Lower leg skin (tissue), 4 donors: Measurements from ENCODE around the gene MAN1A1. TPM values are rescaled to one million over a fixed set of nuclear protein-coding genes. Genes with fewer than 3 reads are reported as not detected.

Experiments
- DNase-seq, 2 donors: peaks; one replicate each; pipeline ENCODE4 v3.0.0-alpha.2; 2019; ENCODE audit warnings: low spot score in 2 of 2
- H3K4me3 ChIP-seq: fragments of 200-600 bp; sonication (generic); 2 replicates; pipeline ENCODE4 v1.5.1; 2017; ENCODE audit warnings: mild to moderate bottlenecking, low read depth; ENCODE audit not compliant: poor library complexity, severe bottlenecking
- POLR2A ChIP-seq, 2 donors: fragments of 450-650 bp; IDR thresholded peaks; one replicate each; pipeline ENCODE4 v1.6.1; 2016 to 2017; ENCODE audit warnings: antibody characterized with exemption in 2 of 2, mild to moderate bottlenecking in 1 of 2, moderate library complexity in 1 of 2
- WGBS, 2 donors: methylation state at CpG; one replicate each; pipeline ENCODE4 v1.1.5; 2018; 5-methylcytosine and 5-hydroxymethylcytosine counted together
- intact Hi-C: fragments of 100-400 bp; cut with DNase I; formaldehyde crosslinking; loops from one replicate; pipeline ENCODE4 v1.15.0; 2023; ENCODE audit warnings: low total_unique reads
- total RNA-seq, 4 donors: library from RNA; depleted of rRNA; stranded (reverse); fragments of >200 nt; gene quantifications; one replicate each; pipeline ENCODE4 v1.1.0, GENCODE V29; 2016
- TF ChIP-seq, protein P1 (sequence below), 3 donors: fragments of 450-650 bp; IDR thresholded peaks; one replicate each; pipeline ENCODE4 v1.5.1; 2016; ENCODE audit warnings: antibody characterized with exemption in 3 of 3, mild to moderate bottlenecking in 3 of 3, moderate library complexity in 2 of 3

The MAN1A1 gene
- total RNA-seq, 4 donors from 2014 or later, result 33.5 to 85.7 (median 37.1) TPM

DNA sequence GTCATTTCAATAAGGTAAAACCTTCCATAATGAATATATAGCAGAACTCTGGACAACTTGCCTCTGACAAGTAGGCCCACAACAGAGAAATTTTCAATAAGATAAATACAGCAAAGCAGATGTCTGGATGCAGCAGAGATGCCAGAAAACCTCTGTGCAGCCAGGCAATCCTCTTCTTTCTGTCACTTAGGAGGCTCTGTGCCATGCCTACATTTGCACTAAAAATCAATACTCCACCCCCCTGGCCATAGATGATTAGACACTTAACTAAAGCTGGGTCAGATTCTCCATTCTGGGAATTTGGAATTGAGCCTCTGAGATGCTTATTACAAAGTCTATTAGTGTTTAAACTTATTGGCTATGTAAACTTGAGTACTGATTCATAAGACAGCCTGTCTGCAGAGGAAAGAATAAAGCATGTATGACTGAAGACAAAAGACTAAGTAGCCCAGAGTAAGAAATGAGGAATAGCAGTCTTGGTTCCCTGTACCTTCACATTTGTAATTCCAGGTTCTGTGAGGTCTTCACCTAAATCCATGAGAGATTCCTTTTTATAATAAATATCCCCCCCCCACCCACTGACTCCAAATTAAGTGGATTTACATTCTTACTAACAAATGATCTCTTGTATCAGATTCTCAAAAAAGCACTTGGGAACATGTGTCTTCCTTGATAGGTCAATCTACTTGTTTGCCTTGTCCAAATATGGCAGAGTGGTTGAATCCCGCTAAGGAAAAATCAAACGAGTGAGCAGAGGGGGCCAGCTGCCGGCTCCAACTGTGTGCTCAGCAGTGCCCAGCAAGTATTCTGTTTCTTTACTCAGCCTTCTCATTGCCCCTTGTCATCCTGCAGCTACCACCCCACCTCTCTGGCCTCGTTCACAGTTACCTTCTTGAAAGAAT lies 20.4 kb downstream of the MAN1A1 start:
- 92 to 97% methylated on average over 4 of the region's 4 CpGs for WGBS, 2 donors
- TF ChIP-seq, protein P1, sequence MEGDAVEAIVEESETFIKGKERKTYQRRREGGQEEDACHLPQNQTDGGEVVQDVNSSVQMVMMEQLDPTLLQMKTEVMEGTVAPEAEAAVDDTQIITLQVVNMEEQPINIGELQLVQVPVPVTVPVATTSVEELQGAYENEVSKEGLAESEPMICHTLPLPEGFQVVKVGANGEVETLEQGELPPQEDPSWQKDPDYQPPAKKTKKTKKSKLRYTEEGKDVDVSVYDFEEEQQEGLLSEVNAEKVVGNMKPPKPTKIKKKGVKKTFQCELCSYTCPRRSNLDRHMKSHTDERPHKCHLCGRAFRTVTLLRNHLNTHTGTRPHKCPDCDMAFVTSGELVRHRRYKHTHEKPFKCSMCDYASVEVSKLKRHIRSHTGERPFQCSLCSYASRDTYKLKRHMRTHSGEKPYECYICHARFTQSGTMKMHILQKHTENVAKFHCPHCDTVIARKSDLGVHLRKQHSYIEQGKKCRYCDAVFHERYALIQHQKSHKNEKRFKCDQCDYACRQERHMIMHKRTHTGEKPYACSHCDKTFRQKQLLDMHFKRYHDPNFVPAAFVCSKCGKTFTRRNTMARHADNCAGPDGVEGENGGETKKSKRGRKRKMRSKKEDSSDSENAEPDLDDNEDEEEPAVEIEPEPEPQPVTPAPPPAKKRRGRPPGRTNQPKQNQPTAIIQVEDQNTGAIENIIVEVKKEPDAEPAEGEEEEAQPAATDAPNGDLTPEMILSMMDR (IDR thresholded peaks at IDR 0.05), result no peak
- no peak for TF ChIP-seq POLR2A (IDR thresholded peaks at IDR 0.05)
- intact Hi-C loops, result no loop called here
- H3K4me3 ChIP-seq, result no peak overlapping the region
- DNase-seq, result no peak

DNA sequence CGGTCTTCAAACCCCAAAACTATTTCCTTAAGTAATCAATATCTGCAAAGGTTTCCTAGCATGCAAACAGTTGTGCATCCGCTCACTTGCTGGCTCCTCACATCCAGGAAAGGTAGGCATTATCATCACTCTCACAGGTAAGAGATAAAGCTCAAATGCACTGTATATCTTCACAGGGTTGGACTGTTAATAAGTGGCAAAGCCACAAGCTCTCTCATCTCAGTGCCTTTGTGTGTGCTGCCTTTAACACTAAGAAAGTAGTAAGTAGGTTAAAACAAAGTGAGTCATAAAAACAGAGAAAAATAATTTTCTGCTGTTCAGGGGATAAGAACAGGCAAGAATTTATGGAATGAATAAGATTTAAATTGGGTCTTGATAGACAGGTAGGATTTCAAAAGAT lies 21.3 kb downstream of the MAN1A1 start:
- no peak for DNase-seq
- 50 to 93% methylated on average over 2 of the region's 2 CpGs for WGBS, 2 donors
- TF ChIP-seq, protein P1 (IDR thresholded peaks at IDR 0.05), result no peak
- no peak for TF ChIP-seq POLR2A (IDR thresholded peaks at IDR 0.05)
- intact Hi-C loops, result no loop called here
- no peak overlapping the region for H3K4me3 ChIP-seq

DNA sequence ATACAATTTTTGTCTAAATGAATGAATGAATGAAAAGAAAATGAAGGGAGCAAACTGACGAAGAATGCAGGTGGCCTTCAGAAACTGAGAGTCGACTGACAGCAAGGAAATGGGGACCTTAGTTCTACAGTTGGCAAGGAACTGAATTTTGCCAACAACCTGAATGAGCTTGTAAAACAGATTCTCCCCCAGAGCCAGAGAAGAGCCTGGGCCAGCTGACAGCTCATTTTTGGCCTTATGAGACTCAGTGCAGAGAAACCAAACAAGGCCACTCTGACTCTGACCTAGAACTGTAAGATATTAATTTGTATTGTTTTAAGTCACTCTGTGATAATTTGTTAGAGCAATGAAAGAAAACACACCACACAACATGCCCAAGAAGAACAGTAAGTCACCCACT lies 21.8 kb downstream of the MAN1A1 start:
- H3K4me3 ChIP-seq, result no peak overlapping the region
- intact Hi-C loops, result no loop called here
- TF ChIP-seq POLR2A (IDR thresholded peaks at IDR 0.05), result no peak
- TF ChIP-seq, protein P1 (IDR thresholded peaks at IDR 0.05), result no peak
- 73 to 78% methylated on average over 2 of the region's 2 CpGs for WGBS, 2 donors
- no peak for DNase-seq

DNA sequence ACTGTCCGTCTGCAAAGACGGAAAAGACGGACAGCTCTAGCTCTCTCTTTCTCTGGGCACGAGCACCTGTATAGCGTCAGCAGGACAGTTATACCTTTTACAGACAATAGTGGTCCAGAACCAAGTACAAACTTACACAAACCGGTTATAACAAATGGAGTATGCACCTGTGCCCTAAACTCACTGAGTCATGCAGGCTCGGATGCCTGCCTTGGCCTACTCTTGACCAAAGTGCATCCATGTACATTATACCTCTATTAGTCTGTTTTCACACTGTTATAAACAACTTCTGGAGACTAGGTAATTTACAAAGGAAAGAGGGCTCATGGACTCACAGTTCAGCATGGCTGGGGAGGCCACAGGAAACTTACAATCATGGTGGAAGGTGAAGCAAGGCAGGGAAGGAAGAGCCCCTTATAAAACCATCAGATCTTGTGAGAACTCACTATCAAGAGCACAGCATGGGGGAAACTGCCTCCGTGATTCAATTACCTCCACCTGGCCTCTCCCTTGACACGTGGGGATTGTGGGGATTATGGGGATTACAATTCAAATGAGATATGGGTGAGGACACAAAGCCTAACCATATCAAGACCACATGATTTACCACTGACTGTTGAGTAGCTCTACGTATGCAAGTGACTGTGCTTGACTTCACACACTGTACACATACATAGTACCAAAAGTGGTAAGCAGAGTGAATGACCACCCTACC lies 23.1 kb downstream of the MAN1A1 start:
- no peak for DNase-seq
- no peak for TF ChIP-seq POLR2A (IDR thresholded peaks at IDR 0.05)
- TF ChIP-seq, protein P1 (IDR thresholded peaks at IDR 0.05), result no peak
- WGBS, 2 donors, result 87 to 94% methylated on average over 10 of the region's 10 CpGs
- H3K4me3 ChIP-seq, result no peak overlapping the region
- intact Hi-C loops, result no loop called here

DNA sequence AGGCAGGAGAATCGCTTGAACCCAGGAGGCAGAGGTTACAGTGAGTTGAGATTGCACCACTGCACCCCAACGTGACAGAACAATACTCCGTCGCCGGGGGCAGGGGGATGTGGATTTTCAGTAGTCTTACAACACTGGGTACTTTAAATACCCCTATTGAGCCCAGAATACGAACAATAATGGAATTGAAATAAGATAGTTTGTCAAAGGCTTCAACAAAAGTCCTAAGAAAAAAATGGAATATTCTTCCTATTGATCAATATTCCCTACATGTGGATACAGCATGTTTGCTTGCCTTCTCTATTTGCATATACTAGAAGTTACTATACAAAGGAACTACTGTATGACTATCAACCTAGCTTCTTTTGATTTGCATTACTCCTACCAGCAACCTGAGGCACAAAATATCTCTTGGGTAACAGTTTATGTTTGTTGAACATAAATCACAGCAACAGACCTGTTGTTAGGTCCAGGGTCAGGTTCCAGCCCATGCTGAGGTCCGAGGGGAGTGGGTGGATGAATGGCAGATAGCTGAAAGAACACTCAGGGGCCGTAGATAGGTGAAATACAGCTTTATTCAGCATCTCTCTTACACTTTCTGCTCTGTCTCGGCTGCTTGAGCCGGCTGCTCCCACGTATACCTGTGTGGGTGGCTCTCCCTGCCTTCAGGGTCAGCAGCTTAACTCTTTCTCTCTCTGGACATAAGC lies 23.8 kb downstream of the MAN1A1 start:
- WGBS, 2 donors, result 92 to 94% methylated on average over 11 of the region's 11 CpGs
- no peak for DNase-seq
- TF ChIP-seq POLR2A (IDR thresholded peaks at IDR 0.05), result no peak
- TF ChIP-seq, protein P1 (IDR thresholded peaks at IDR 0.05), result no peak
- H3K4me3 ChIP-seq, result no peak overlapping the region
- intact Hi-C loops, result no loop called here
